AG04449 (cell line): ENCODE results near the gene PTGES2.
"Not testable (repeated sequence)": the region's sequence is repeated elsewhere in the genome, so short reads cannot be mapped to it uniquely, and the experiment has no call there.

Experiments
- CTCF ChIA-PET: fragments of 350-600 bp; formaldehyde crosslinking; extraction: SDS; loops from one replicate; lab custom pipeline; 2021; ENCODE audit warnings: antibody characterized with exemption; lab: Yijun Ruan, JAX
- POLR2A ChIA-PET: fragments of 400-600, 350-600 bp; formaldehyde crosslinking; extraction: SDS; loops from one replicate; lab custom pipeline; 2020; ENCODE audit warnings: antibody characterized with exemption, inconsistent platforms; lab: Yijun Ruan, JAX
- DNase-seq: peaks from one replicate; pipeline ENCODE4 v3.0.0-alpha.2; 2010; ENCODE audit warnings: low read depth, low spot score
- H3K4me3 ChIP-seq: 2 replicates; pipeline ENCODE4 v1.5.1; 2011; ENCODE audit warnings: low read depth, mild to moderate bottlenecking, control low read depth, low read length
- CTCF ChIP-seq: IDR thresholded peaks from one replicate; pipeline ENCODE4 v1.5.1; 2011; ENCODE audit warnings: mild to moderate bottlenecking, moderate library complexity, low read length, control low read depth, inconsistent platforms; ENCODE audit not compliant: insufficient read depth; ENCODE audit errors: missing control alignments

Gene PTGES2

GRCh38 chr9:128078504-128079434 is 48.8 kb downstream of the PTGES2 start:
- DNase-seq = no peak
- ChIA-PET POLR2A (no interaction called here), CTCF (interaction anchor here (0.8 to 5.5 kb wide), 10 partner anchors 9 to 158 kb away, joined by 3 to 32 read pairs (median 4); no protein-coding TSS in a partner anchor)
- no peak overlapping the region for H3K4me3 ChIP-seq
- no peak for TF ChIP-seq CTCF

GRCh38 chr9:128077847-128078503 is 49.6 kb downstream of the PTGES2 start:
- ChIA-PET POLR2A (no interaction called here), CTCF (interaction anchor here (1.4 to 5.5 kb wide), 4 partner anchors 10 to 135 kb away, joined by 5 to 32 read pairs (median 9); no protein-coding TSS in a partner anchor)
- no peak overlapping the region for H3K4me3 ChIP-seq
- DNase-seq = no peak
- TF ChIP-seq CTCF = no peak

DNA sequence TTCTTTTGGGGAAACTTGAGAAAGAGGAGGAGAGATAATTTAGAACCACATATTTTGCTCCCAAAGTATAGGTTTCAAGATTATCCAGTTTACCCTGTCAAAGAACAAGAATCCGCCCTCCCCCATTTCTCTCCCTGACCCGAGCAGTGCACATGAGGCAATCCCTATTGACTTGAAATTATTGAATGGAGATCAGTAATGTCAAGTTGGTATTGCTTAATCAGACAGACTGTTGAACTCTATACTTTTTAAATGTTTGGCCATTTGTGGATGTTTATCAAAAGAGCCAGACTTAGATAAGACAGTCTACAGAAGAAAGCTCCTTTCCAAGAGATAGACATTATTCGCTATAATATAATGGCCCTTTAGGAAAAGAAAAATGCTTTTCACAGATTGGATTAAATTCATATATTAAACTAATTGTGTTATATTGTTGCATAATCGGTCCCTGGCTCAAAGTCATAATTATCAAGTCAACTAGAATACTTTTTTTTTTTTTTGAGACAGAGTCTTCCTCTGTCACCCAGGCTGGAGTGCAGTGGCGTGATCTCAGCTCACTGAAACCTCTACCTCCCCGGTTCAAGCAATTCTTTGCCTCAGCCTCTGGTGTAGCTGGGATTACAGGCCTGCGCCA is 54.2 kb downstream of the PTGES2 start:
- no peak overlapping the region for H3K4me3 ChIP-seq
- POLR2A ChIA-PET = no interaction called here
- no peak for TF ChIP-seq CTCF

DNA sequence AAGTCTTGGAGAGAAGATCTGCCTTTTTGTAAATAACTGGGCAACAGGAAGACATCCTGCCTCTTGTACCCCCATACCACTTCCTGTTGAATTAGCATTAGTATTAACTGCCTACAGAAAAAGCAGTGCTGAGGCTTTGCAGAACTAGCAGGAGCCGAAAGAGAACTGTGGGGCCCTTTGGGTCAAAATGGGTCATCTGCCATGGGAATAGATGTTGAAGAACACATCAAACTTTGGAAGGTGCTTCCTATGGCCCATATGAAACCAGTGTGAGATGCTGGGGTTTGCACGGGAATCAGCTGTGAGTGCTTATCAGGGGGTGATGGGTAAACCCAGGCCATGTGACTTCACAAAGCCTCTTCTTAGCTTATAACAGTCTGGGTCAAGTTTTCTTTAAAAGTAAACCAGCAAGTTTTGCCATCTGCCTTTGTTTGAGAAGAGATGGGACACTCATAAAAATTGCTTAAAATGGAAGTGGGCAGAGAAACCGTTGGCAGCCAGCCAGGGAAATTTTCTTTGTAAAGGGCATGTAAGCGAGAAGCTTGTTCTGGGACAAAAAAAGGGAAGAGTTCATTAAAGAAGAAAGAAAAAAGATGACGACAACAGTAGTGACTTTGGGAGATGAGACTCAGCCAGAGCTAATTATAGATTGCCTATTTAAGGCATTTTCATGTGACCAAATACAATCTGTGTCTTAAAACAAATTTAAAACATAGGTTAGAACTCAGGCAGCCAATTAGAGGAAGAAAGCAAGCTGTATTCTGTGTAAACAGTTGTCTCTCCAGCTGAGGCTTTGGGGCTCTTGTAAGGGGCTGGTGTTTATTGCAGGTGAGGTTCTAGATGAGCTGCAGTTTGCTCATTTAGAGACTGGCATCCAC is 55.1 kb downstream of the PTGES2 start:
- peak overlapping the region; percentile 4; the same call in 1 of the 2 replicates for H3K4me3 ChIP-seq
- no peak for DNase-seq
- TF ChIP-seq CTCF = no peak
- ChIA-PET POLR2A (no interaction called here), CTCF (interaction anchor here (0.9 to 6.2 kb wide), 9 partner anchors 9 to 151 kb away, joined by 3 to 36 read pairs (median 6); no protein-coding TSS in a partner anchor)

More for the DNA sequence above, 54.2 kb downstream of the PTGES2 start:
- no peak for DNase-seq
- CTCF ChIA-PET = interaction anchor here (0.9 to 6.2 kb wide), 7 partner anchors 9 to 152 kb away, joined by 3 to 36 read pairs (median 8); no protein-coding TSS in a partner anchor

- not testable (repeated sequence) for H3K4me3 ChIP-seq, DNase-seq
- CTCF ChIA-PET = interaction anchor here (0.9 to 6.2 kb wide), 7 partner anchors 9 to 128 kb away, joined by 3 to 36 read pairs (median 8); no protein-coding TSS in a partner anchor
- POLR2A ChIA-PET = interaction anchor here (0.7 kb wide), 1 partner anchor 28 kb away, joined by 3 read pairs; no protein-coding TSS in a partner anchor
Measured at GRCh38 chr9:128071475-128071874, 56.1 kb downstream of the PTGES2 start.
